Ovary (tissue), 9 donors: Measurements from ENCODE around the gene ITGAE. TPM values are rescaled to one million over a fixed set of nuclear protein-coding genes. Genes with fewer than 3 reads are reported as not detected.

Source experiments
- DNase-seq, 5 donors: peaks; one replicate each; pipeline ENCODE4 v3.0.0-alpha.2; 2019 to 2020
- H3K27ac ChIP-seq, 2 donors: fragments of 200-600 bp; one replicate each; pipeline versions ENCODE4 v1.5.1 to v1.8.0; 2019 to 2022
- H3K27me3 ChIP-seq: fragments of 200-600 bp; one replicate; pipeline ENCODE4 v1.8.0; 2022
- H3K36me3 ChIP-seq: fragments of 200-600 bp; sonication (generic); one replicate; pipeline ENCODE4 v1.5.1; 2019
- H3K4me1 ChIP-seq: one replicate; pipeline ENCODE4 v1.8.1; 2013; ENCODE audit warnings: mild to moderate bottlenecking, moderate library complexity; ENCODE audit not compliant: insufficient read depth
- H3K4me3 ChIP-seq: fragments of 200-600 bp; sonication (generic); one replicate; pipeline ENCODE4 v1.5.1; 2017
- H3K9me3 ChIP-seq, 2 donors: fragments of 200-600 bp in 1 of 2; sonication (generic) in 1 of 2; one replicate each; pipeline versions ENCODE4 v1.5.1 to v1.8.1; 2013 to 2019; ENCODE audit warnings: mild to moderate bottlenecking in 1 of 2, moderate library complexity in 1 of 2
- CTCF ChIP-seq, 3 donors: fragments of 450-650 bp in 2 of 3; fragments of 200-600 bp in 1 of 3; IDR thresholded peaks; one replicate each; pipeline versions ENCODE4 v1.5.1 to v1.8.0; 2016 to 2022; ENCODE audit warnings: antibody characterized with exemption in 3 of 3, mild to moderate bottlenecking in 1 of 3
- EP300 ChIP-seq: sonication (generic); formaldehyde crosslinking; IDR thresholded peaks from one replicate; pipeline ENCODE4 v1.6.1; 2017; ENCODE audit warnings: antibody characterized with exemption
- POLR2A ChIP-seq: fragments of 450-650 bp; IDR thresholded peaks from one replicate; pipeline ENCODE4 v1.6.1; 2017; ENCODE audit warnings: antibody characterized with exemption, mild to moderate bottlenecking, moderate library complexity
- WGBS, 3 donors: extraction: QIAGEN DNeasy Blood & Tissue Kit in 1 of 3; methylation state at CpG; one replicate each; pipeline versions ENCODE4 v1.1.5 to v1.1.7; 2013 to 2017; 5-methylcytosine and 5-hydroxymethylcytosine counted together
- intact Hi-C, 4 donors: fragments of 100-400 bp; cut with DNase I; formaldehyde crosslinking; loops; one replicate each; pipeline versions ENCODE4 v1.11.0 to v1.15.1; 2022 to 2023
- polyA plus RNA-seq, 2 donors: library from polyadenylated mRNA; stranded (reverse); fragments of 200-250 nt in 1 of 2; fragments of 350-450 nt in 1 of 2; fragmentation: Illumina TruSeq in 1 of 2; extraction: RNeasy Lipid Tissue Mini Kit (QIAGEN cat#74804) in 1 of 2; gene quantifications; one replicate each; pipeline ENCODE4 v1.2.3, GENCODE V29; 2013 to 2014
- total RNA-seq, 7 donors: library from RNA; depleted of rRNA in 2 of 7; stranded (reverse); fragments of >200 nt in 2 of 7; fragmentation: NEBNext Ultra II Directional in 3 of 7; extraction: Animal tissue kit (Norgen Biotek cat#: 25700) in 3 of 7; gene quantifications; one replicate each; pipeline versions ENCODE4 v1.1.0 to v1.2.4, GENCODE V29; 2016 to 2023
- donor health status: DM: no; HTN: no; CAD: no; lungs with moderate emphysema.
- donor health status: DM: no; HTN: no; CAD: no.
- donor health status: Bipolar disorder and iron deficiency.
- donor health status: DM: yes; HTN: yes; CAD: no.
- donor health status: DM: no; HTN: no; CAD: no.
- donor health status: DM: yes; HTN: yes; CAD: no.

Gene ITGAE
- total and polyA plus RNA-seq, 9 donors, result 13.3 to 27.0 (median 17.2) TPM

- Histone ChIP-seq H3K4me3 (no peak overlapping the region), H3K27me3 (no peaks in the 10 kb centered on the region), H3K4me1 (no peaks in the 10 kb centered on the region), H3K27ac (no peak overlapping the region), H3K36me3 (no peaks in the 10 kb centered on the region), H3K9me3 (no peaks in the 10 kb centered on the region)
- TF ChIP-seq POLR2A (no peak), EP300 (no peak), CTCF (IDR thresholded peaks at IDR 0.05) (no peak)
- 10 to 22% (median 13%) methylated on average over 17 to 56 of the region's 56 CpGs for WGBS, 3 donors
- DNase-seq, result peak; percentile 34 to 61 (median 40)
- intact Hi-C loops, result loop anchor here in 1 of 4 donors (5.0 kb wide), 1 partner anchor 93 kb away; the partner anchor contains the start of gene NCBP3
These were observed 46.3 kb downstream of the ITGAE start for GRCh38 chr17:3754458-3755334.

- no peaks in the 10 kb centered on the region for H3K4me1 ChIP-seq
- intact Hi-C loops, result loop anchor here in 1 of 4 donors (5.0 kb wide), 1 partner anchor 93 kb away; the partner anchor contains the start of gene NCBP3
- no peaks in the 10 kb centered on the region for H3K36me3 ChIP-seq
- no peak for DNase-seq
- H3K27me3 ChIP-seq, result no peaks in the 10 kb centered on the region
- no peak for TF ChIP-seq POLR2A
- no peak for TF ChIP-seq CTCF (IDR thresholded peaks at IDR 0.05)
- no peak for TF ChIP-seq EP300
- H3K27ac ChIP-seq, result no peak overlapping the region
- H3K9me3 ChIP-seq, result no peaks in the 10 kb centered on the region
- no peak overlapping the region for H3K4me3 ChIP-seq
- 87 to 88% (median 88%) methylated on average over 18 of the region's 18 CpGs for WGBS, 3 donors
These were observed 46.9 kb downstream of the ITGAE start for GRCh38 chr17:3754066-3754457.

GRCh38 chr17:3753624-3754023 lies 47.4 kb downstream of the ITGAE start:
- 80 to 84% (median 83%) methylated on average over 12 of the region's 12 CpGs for whole genome bisulfite sequencing, 3 donors
- Histone ChIP-seq H3K36me3 (no peaks in the 10 kb centered on the region), H3K27me3 (no peaks in the 10 kb centered on the region), H3K4me1 (no peaks in the 10 kb centered on the region), H3K9me3 (no peaks in the 10 kb centered on the region), H3K27ac (no peak overlapping the region), H3K4me3 (no peak overlapping the region)
- no peak for DNase-seq
- intact Hi-C loops, result loop anchor here in 1 of 4 donors (5.0 kb wide), 1 partner anchor 94 kb away; the partner anchor contains the start of gene NCBP3
- no peak for TF ChIP-seq POLR2A
- TF ChIP-seq CTCF (IDR thresholded peaks at IDR 0.05), result no peak
- no peak for TF ChIP-seq EP300

- WGBS, 3 donors, result 91 to 97% (median 94%) methylated on average over 15 of the region's 15 CpGs
These were observed 49.2 kb downstream of the ITGAE start for GRCh38 chr17:3751836-3752235.

More at GRCh38 chr17:3751836-3752235, 49.2 kb downstream of the ITGAE start:
- H3K4me3 ChIP-seq, result no peak overlapping the region
- intact Hi-C loops, result loop anchor here in 1 of 4 donors (5.0 kb wide), 1 partner anchor 95 kb away; the partner anchor contains the start of gene NCBP3
- H3K27ac ChIP-seq, result no peak overlapping the region
- DNase-seq, result no peak
- no peak for TF ChIP-seq CTCF (IDR thresholded peaks at IDR 0.05)
- no peak for TF ChIP-seq POLR2A
- no peak for TF ChIP-seq EP300
- H3K36me3 ChIP-seq, result no peaks in the 10 kb centered on the region
- H3K4me1 ChIP-seq, result no peaks in the 10 kb centered on the region
- no peaks in the 10 kb centered on the region for H3K9me3 ChIP-seq
- no peaks in the 10 kb centered on the region for H3K27me3 ChIP-seq
